GM23338 (cell line): ENCODE measurements around the gene RFESD. TPM values are rescaled to one million over a fixed set of nuclear protein-coding genes. Genes with fewer than 3 reads are reported as not detected.

Experiments used
- ATAC-seq: fragments of 200-7000 bp; cut with Tn5 transposase; 3 replicates; pipeline ENCODE4 v1.9.1; 2020
- DNase-seq: peaks from one replicate; pipeline ENCODE4 v3.0.0-alpha.2; 2015; ENCODE audit warnings: low spot score
- H2AFZ ChIP-seq: fragments of 200-600 bp; sonication (generic); 2 replicates; pipeline ENCODE4 v1.8.0; 2016; ENCODE audit warnings: antibody characterized with exemption, mild to moderate bottlenecking, moderate library complexity
- H3F3A ChIP-seq: fragments of 200-600 bp; sonication (generic); replicated peaks from 2 replicates; pipeline ENCODE4 v1.8.0; 2017; ENCODE audit warnings: antibody characterized with exemption, mixed run types, low read depth
- H3K27ac ChIP-seq: fragments of 200-600 bp; sonication (generic); 2 replicates; pipeline ENCODE4 v1.6.1; 2016; ENCODE audit warnings: low read depth
- H3K27me3 ChIP-seq: fragments of 200-600 bp; sonication (generic); 2 replicates; pipeline ENCODE4 v1.8.0; 2016; ENCODE audit warnings: mild to moderate bottlenecking, mixed run types, moderate library complexity; ENCODE audit not compliant: insufficient read depth
- H3K36me3 ChIP-seq: fragments of 200-600 bp; sonication (generic); 2 replicates; pipeline ENCODE4 v1.8.0; 2016; ENCODE audit warnings: mild to moderate bottlenecking; ENCODE audit not compliant: insufficient read depth
- H3K4me1 ChIP-seq: fragments of 200-600 bp; sonication (generic); 2 replicates; pipeline ENCODE4 v1.8.0; 2016; ENCODE audit warnings: mild to moderate bottlenecking, moderate library complexity; ENCODE audit not compliant: insufficient read depth
- H3K4me2 ChIP-seq: fragments of 200-600 bp; sonication (generic); 2 replicates; pipeline ENCODE4 v1.7.1; 2017; ENCODE audit warnings: mixed run types
- H3K4me3 ChIP-seq: fragments of 200-600 bp; sonication (generic); 2 replicates; pipeline ENCODE4 v1.6.1; 2016; ENCODE audit warnings: mixed run types
- H3K79me2 ChIP-seq: fragments of 200-600 bp; sonication (generic); replicated peaks from 2 replicates; pipeline ENCODE4 v1.8.0; 2017; ENCODE audit warnings: mild to moderate bottlenecking; ENCODE audit not compliant: insufficient read depth
- H3K9me2 ChIP-seq: fragments of 200-600 bp; sonication (generic); 2 replicates; pipeline ENCODE4 v1.8.0; 2017; ENCODE audit not compliant: insufficient read depth
- H4K20me1 ChIP-seq: fragments of 200-600 bp; sonication (generic); replicated peaks from 2 replicates; pipeline ENCODE4 v1.8.0; 2017; ENCODE audit warnings: mild to moderate bottlenecking; ENCODE audit not compliant: insufficient read depth
- H3K27ac Mint-ChIP-seq: 2 replicates; pipeline ENCODE4 v1.8.0; 2020; ENCODE audit warnings: inconsistent platforms, mild to moderate bottlenecking, moderate library complexity, mixed read lengths
- H3K27me3 Mint-ChIP-seq: 3 replicates; pipeline ENCODE4 v1.8.0; 2022; ENCODE audit warnings: low read depth, mild to moderate bottlenecking, moderate library complexity, mixed read lengths, inconsistent platforms; ENCODE audit not compliant: insufficient read depth, poor library complexity
- H3K36me3 Mint-ChIP-seq: 3 replicates; pipeline ENCODE4 v1.8.0; 2021; ENCODE audit warnings: low read depth, mild to moderate bottlenecking, inconsistent platforms, moderate library complexity, mixed read lengths
- H3K4me1 Mint-ChIP-seq: 3 replicates; pipeline ENCODE4 v1.8.0; 2020; ENCODE audit warnings: mild to moderate bottlenecking, inconsistent platforms, mixed read lengths
- H3K4me3 Mint-ChIP-seq: 3 replicates; pipeline ENCODE4 v1.8.0; 2021; ENCODE audit warnings: moderate library complexity, mild to moderate bottlenecking, inconsistent platforms, mixed read lengths
- H3K9me3 Mint-ChIP-seq: 3 replicates; pipeline ENCODE4 v1.8.0; 2020; ENCODE audit warnings: moderate library complexity, mild to moderate bottlenecking, inconsistent platforms, mixed read lengths
- CREB1 ChIP-seq: fragments of 250-450 bp; sonication (Bioruptor Pico); IDR thresholded peaks from 2 replicates; pipeline ENCODE4 v1.5.0; 2020; ENCODE audit warnings: low read depth, mild to moderate bottlenecking, moderate library complexity
- CTCF ChIP-seq, 2 experiments: fragments of 200-600 bp in 1 of 2; sonication (generic) in 1 of 2; conservative IDR thresholded peaks; 2 replicates each; pipeline versions ENCODE4 v1.5.1 to v1.6.1; 2016 to 2017; ENCODE audit warnings: antibody characterized with exemption in 2 of 2, low read depth in 2 of 2, mild to moderate bottlenecking in 2 of 2, moderate library complexity in 1 of 2
- EZH2 ChIP-seq: fragments of 200-600 bp; sonication (generic); IDR thresholded peaks from one replicate; pipeline ENCODE4 v1.8.0; 2017; ENCODE audit warnings: antibody characterized with exemption, mild to moderate bottlenecking, low read depth; ENCODE audit not compliant: unreplicated experiment
- EZH2phosphoT487 ChIP-seq: fragments of 200-600 bp; sonication (generic); IDR thresholded peaks from one replicate; pipeline ENCODE4 v1.8.1; 2018; ENCODE audit warnings: antibody characterized with exemption; ENCODE audit not compliant: unreplicated experiment
- JUNB ChIP-seq: IDR thresholded peaks from one replicate; pipeline ENCODE4 v1.6.1; 2016; ENCODE audit warnings: antibody characterized with exemption; ENCODE audit not compliant: unreplicated experiment
- POLR2AphosphoS5 ChIP-seq: IDR thresholded peaks from 2 replicates; pipeline ENCODE4 v1.6.1; 2016; ENCODE audit warnings: antibody characterized with exemption, low read depth
- STAT1 ChIP-seq: IDR thresholded peaks from one replicate; pipeline ENCODE4 v1.6.1; 2016; ENCODE audit warnings: antibody characterized with exemption; ENCODE audit not compliant: unreplicated experiment
- ZNF114 ChIP-seq: fragments of 250-450 bp; sonication (Bioruptor Pico); IDR thresholded peaks from 2 replicates; pipeline ENCODE4 v1.5.0; 2020; ENCODE audit warnings: mild to moderate bottlenecking, moderate library complexity
- ZNF331 ChIP-seq: fragments of 250-450 bp; sonication (Bioruptor Pico); IDR thresholded peaks from 2 replicates; pipeline ENCODE4 v1.5.0; 2020; ENCODE audit warnings: low read depth, mild to moderate bottlenecking, moderate library complexity
- polyA plus RNA-seq: library from polyadenylated mRNA; unstranded; fragments of >200 nt; fragmentation: Nextera tagmentation; extraction: Ambion mirVana; gene quantifications from 2 replicates; pipeline ENCODE4 v1.2.1, GENCODE V29; 2016
- total RNA-seq: library from RNA; depleted of rRNA; stranded (reverse); fragments of >200 nt; shearing (Covaris generic); gene quantifications from 2 replicates; pipeline ENCODE4 v1.2.3, GENCODE V29; 2014
- TF ChIP-seq, protein P1 (sequence below): IDR thresholded peaks from 2 replicates; pipeline ENCODE4 v1.6.1; 2016; ENCODE audit warnings: antibody characterized with exemption
- TF ChIP-seq, protein P2 (sequence below): IDR thresholded peaks from one replicate; pipeline ENCODE4 v1.6.1; 2018; ENCODE audit warnings: antibody characterized with exemption; ENCODE audit not compliant: unreplicated experiment

Gene RFESD
- total and polyA plus RNA-seq, 2 experiments from 2014 or later, result 2.4 to 6.9 TPM

GRCh38 chr5:95686651-95687050 is 40.1 kb downstream of the RFESD start:
- no peak for DNase-seq
- H3K4me3 ChIP-seq, result no peak overlapping the region

More at GRCh38 chr5:95686651-95687050, 40.1 kb downstream of the RFESD start:
- Mint-ChIP-seq H3K9me3 (peaks cover 3% of the 10 kb centered on the region; the same call in 1 of the 3 replicates), H3K4me3 (no peak overlapping the region), H3K36me3 (no peaks in the 10 kb centered on the region), H3K4me1 (peaks cover under 1% of the 10 kb centered on the region; the same call in 1 of the 3 replicates), H3K27ac (no peak overlapping the region), H3K27me3 (peaks cover 4% of the 10 kb centered on the region)
- Histone ChIP-seq H3F3A (no peaks in the 10 kb centered on the region), H3K4me1 (no peaks in the 10 kb centered on the region), H3K9me2 (no peaks in the 10 kb centered on the region), H3K27me3 (no peaks in the 10 kb centered on the region), H3K36me3 (no peaks in the 10 kb centered on the region), H3K79me2 (no peaks in the 10 kb centered on the region), H3K4me2 (no peak overlapping the region), H4K20me1 (no peaks in the 10 kb centered on the region), H3K27ac (no peak overlapping the region), H2AFZ (no peak overlapping the region)
- TF ChIP-seq STAT1, result no peak
- TF ChIP-seq, protein P1, sequence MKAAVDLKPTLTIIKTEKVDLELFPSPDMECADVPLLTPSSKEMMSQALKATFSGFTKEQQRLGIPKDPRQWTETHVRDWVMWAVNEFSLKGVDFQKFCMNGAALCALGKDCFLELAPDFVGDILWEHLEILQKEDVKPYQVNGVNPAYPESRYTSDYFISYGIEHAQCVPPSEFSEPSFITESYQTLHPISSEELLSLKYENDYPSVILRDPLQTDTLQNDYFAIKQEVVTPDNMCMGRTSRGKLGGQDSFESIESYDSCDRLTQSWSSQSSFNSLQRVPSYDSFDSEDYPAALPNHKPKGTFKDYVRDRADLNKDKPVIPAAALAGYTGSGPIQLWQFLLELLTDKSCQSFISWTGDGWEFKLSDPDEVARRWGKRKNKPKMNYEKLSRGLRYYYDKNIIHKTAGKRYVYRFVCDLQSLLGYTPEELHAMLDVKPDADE, result no peak
- TF ChIP-seq CREB1 (CRISPR knock-in tag), result no peak
- no peak for TF ChIP-seq CTCF (conservative IDR thresholded peaks at IDR 0.05; ENCODE audit: low read depth in 2 of 2)
- TF ChIP-seq EZH2, result no peak
- no peak for TF ChIP-seq EZH2phosphoT487
- no peak for TF ChIP-seq POLR2AphosphoS5
- TF ChIP-seq JUNB, result no peak
- TF ChIP-seq ZNF114 (CRISPR knock-in tag), result no peak
- no peak for TF ChIP-seq ZNF331 (CRISPR knock-in tag)
- TF ChIP-seq, protein P2, sequence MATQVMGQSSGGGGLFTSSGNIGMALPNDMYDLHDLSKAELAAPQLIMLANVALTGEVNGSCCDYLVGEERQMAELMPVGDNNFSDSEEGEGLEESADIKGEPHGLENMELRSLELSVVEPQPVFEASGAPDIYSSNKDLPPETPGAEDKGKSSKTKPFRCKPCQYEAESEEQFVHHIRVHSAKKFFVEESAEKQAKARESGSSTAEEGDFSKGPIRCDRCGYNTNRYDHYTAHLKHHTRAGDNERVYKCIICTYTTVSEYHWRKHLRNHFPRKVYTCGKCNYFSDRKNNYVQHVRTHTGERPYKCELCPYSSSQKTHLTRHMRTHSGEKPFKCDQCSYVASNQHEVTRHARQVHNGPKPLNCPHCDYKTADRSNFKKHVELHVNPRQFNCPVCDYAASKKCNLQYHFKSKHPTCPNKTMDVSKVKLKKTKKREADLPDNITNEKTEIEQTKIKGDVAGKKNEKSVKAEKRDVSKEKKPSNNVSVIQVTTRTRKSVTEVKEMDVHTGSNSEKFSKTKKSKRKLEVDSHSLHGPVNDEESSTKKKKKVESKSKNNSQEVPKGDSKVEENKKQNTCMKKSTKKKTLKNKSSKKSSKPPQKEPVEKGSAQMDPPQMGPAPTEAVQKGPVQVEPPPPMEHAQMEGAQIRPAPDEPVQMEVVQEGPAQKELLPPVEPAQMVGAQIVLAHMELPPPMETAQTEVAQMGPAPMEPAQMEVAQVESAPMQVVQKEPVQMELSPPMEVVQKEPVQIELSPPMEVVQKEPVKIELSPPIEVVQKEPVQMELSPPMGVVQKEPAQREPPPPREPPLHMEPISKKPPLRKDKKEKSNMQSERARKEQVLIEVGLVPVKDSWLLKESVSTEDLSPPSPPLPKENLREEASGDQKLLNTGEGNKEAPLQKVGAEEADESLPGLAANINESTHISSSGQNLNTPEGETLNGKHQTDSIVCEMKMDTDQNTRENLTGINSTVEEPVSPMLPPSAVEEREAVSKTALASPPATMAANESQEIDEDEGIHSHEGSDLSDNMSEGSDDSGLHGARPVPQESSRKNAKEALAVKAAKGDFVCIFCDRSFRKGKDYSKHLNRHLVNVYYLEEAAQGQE, result no peak
- no peak for ATAC-seq
